Urothelium cell line (cell line): Measurements from ENCODE around the gene SIVA1.
"Not testable (repeated sequence)": the region's sequence is repeated elsewhere in the genome, so short reads cannot be mapped to it uniquely, and the experiment has no call there.

Experiments used
- DNase-seq: peaks from one replicate; pipeline ENCODE4 v3.0.0; 2011; ENCODE audit warnings: low spot score, mixed read lengths
- FAIRE-seq: peaks from 2 replicates; lab custom pipeline; 2011; peaks lifted over from hg19 to GRCh38; lab: Jason Lieb, UNC

SIVA1 gene

DNA sequence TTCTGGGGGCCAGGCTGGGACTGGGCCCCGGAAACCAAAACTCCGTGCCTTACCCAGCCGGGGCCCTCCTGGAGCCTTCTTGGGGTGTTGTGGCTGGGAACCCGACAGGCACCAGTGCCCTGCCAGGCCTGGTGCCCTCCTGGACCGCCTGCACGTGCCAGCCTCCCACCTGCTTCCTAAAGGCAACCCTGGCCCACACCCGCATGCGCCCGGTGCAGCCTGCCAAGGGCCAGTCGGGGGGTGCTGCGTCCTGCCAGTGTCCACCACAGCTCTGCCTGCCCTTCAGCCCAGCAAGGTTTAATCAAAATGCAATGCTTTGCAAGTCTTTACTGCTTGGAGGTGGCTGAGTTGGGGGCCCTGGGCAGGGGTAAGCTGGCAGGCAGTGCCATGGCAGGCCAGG, 34.1 kb upstream of the SIVA1 start:
- no peak for FAIRE-seq
- no peak for DNase-seq

DNA sequence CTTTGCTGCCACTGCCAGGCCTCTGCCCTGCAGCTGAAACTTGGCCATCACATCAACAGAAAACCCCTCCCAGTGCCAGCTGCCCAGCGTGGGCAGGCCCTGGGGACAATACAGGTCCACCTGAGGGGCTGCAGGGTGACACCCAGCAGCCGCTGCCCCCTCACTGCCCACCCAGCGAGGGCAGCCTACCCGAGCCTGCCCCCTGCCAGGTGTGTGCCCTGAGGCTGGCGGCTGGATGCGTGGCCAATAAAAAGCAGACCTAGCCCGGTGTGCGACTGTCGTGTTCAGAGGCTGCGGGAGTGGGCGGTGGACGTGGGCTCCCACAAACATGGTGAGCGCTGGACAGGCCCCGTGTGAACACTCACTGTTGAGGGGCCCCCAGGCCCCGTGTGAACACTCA, 33.6 kb upstream of the SIVA1 start:
- no peak for FAIRE-seq
- no peak for DNase-seq

DNA sequence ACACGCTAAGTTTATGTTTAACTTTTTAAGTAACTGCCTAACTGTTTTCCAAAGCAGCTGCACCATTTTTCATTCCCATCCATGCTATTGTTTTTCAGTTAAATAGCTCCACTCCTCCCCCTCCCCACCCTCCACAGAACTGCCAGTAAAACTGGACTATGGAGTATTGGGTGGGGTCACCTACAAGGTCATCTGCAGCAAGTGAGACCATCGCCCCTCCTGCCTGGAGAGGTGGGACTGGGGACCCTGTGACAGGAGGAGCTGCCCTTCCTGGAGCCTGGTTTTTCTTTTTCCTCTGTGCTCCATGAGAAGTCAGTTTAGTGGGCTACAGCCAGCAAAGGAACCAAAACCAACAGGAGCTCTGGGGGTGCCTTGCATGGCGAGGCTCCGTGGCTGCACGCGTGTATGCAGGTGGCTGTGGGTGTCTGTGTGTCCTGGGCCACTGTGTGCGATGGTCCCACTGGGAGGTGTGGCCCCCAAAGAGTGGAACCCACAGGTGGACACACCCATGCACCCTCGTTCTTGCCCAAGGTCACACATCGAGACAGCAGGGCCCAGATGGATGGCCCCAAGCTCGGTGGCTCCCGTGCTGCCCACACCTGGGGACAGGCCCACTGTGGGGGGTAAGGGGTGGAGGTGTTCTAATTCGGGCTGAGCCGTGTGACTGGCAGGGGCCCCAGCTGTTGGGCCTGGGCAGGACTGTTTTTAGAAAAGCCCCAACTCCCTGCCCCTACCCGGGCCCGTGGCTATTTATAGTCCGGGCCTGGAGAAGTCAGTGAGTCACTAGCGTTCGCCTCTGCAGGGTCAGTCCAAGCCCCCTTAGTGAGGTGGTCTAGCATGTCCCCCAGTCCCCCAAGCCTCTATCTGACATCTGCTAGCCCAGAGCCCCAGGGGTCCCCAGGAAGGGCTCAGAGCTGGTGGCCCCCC, 31.2 kb upstream of the SIVA1 start:
- DNase-seq (no peak), FAIRE-seq (no peak)

DNA sequence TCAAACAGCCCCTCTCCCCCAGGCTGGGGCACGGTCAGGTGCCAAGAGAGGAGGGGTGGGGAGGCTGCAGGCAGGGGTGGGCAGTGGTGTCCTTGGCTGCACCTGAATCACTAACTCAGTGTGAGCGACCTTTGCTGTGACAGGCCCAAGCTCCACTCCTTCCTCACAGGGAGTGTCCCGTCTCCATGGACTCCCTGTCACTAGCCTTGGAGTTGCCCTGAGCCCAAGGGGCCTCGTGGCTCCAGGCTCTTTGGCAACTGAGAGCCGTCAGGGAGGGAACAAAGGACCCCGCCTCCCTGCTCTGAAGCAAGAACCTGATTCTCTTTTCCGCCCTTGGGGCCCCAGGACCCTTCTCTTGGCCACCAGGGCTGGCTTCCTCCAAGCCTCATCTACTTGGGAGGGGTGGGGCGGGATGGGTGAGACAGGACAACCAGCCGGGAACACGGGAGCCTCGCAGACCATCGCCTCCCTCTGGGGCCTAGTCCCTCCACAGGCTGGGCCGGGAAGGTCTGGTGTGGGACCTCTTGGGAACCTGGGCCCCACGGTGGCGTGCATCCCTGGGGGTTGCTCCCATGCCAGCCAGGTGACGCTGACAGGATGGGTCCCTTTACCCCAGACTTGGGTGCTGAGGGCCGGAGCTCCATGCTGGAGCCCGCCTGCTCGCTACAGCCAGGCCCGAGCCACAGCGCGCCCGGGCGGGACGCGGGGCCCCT, 29.9 kb upstream of the SIVA1 start:
- FAIRE-seq (no peak), DNase-seq (no peak)

DNA sequence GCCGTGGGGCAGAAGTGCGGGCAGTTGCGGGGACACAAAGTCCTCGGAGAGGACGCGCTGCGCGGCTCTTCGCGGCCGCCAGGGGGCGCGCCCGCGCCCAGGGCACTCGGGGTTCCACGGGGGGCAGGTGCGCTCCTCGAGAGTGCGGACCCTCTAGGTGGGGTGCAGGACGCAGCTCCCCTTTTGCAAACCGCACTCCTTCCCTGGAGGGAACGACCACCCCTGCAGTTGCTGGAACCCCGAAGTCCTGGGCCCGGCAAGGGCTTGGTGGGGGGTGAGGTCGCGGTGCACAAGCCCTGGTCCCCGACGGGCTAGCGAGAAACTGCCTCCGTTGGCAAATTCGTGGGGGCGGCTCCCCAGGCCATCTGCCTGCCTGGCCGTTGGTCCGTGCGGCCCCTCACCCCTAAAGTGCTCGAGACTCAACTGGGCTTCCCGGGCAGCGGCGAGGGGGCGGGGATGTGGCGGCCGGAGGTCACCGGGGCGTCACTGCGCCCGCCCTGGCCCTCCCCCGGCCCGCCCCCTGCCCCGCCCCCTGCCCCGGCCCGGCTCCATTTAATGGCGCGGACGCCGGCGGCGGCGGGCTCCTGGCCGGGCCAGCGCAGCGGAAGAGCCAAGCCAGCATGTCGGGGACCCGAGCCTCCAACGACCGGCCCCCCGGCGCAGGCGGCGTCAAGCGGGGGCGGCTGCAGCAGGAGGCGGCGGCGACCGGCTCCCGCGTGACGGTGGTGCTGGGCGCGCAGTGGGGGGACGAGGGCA, 29.1 kb upstream of the SIVA1 start, which contains the start of gene ADSS1:
Gene ADSS1, plus strand, starts transcription at position 579 of the 756 bp plus-strand sequence. Its CDS starts 42 bp downstream, at position 621.
- DNase-seq (peak; percentile 68), FAIRE-seq (no peak)

DNA sequence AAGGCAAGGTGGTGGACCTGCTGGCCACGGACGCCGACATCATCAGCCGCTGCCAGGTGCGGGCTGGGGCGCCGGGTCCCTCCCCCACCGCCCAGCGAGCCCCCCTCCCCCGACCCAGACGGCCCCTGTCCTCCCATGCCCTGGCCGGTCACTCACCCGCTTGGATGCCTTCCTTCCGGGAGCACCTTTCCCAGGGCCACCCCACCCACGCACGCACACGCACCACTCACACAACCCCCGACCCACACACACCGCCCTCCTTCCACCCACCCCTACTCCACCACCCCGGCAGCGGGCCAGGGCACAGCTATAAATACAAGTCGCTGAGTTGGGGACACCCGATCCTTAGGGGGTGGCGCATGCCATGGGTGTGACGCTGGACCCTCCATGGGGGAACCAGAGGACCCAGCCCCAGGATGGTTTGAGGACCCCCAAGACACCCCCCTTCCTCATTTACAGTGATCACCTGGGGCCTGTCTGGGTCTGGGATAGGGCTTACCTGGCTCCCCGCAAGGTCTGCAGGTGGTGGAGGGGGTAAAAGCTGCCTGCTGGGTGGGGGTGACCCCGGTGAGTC, 28.5 kb upstream of the SIVA1 start:
- no peak for FAIRE-seq
- DNase-seq, result no peak

DNA sequence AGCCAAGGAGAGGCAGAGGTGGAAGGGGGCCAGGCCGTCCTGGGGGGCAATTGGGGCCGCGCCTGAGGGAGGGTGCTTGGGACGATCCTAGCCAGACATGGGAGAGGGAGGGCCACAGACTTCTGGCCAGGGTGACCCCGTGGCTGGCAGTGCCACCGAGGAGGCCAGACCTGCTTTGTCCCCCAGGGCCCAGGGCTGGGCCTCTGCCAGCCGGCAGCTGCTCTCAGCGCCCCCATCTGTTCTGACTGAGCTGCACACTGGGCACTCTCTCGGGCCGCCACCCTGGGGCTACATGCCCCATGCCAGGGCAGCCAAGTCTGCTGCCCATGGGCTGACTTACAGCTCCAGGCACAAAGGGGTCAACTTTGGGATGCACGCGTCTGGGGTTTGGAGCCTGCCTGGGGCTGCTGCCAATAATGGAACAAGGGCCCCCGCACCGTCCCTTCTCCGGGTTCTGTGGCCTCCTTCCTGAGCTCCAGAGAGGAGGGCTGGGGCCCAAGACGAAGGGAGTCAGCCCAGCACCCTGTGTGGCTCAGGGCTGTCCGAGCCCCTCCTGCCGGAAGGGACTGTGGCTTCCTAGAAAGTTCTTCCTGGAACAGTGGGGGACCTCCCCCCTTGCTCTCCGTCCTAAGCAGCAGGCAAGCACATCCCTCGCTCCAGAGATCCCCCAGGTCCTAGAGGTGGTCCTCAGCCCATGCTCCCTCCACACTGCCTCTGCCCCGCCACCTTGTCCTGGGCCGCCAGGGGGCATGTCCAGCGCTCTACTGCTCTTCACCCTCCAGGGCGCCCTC, 27.8 kb upstream of the SIVA1 start:
- FAIRE-seq (no peak), DNase-seq (peak; percentile 20)

DNA sequence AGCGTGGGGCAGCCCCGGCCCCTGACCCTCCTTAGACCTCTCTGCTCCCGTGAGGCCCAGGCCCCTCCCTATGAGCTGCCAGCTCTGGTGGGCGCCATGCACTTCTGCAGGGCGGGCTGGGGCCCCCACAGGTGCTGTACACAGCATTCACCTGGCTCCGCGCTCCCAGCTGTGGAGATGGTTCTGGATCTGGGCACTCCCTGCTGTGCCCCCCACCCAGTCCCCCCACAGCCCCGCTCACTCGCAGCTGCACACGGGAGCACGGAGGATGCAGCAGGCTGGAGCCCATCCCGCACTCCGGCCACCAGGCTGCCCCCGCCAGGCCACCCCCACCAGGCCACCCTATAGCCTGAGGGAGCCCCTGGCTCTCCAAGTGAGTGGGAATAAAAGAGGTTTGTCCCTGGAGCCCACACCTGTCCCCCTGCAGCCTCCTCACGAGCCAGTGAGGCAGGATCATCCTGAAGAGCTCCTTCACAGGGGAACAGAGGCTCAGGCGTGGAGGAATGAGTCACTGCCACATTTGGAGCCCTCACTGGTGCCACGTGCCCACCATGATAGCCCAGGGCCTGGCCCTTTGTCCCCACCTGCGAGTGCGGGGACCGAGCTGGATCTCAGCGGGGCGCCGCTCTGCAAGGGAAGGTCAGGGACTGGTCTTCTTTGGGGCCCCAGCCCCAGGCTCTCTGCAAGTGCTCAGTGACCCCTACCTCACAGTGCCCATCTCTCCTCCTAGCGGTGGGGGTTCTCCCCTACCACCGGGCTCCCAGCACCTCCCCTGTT, 27.0 kb upstream of the SIVA1 start:
- FAIRE-seq (no peak), DNase-seq (no peak)

DNA sequence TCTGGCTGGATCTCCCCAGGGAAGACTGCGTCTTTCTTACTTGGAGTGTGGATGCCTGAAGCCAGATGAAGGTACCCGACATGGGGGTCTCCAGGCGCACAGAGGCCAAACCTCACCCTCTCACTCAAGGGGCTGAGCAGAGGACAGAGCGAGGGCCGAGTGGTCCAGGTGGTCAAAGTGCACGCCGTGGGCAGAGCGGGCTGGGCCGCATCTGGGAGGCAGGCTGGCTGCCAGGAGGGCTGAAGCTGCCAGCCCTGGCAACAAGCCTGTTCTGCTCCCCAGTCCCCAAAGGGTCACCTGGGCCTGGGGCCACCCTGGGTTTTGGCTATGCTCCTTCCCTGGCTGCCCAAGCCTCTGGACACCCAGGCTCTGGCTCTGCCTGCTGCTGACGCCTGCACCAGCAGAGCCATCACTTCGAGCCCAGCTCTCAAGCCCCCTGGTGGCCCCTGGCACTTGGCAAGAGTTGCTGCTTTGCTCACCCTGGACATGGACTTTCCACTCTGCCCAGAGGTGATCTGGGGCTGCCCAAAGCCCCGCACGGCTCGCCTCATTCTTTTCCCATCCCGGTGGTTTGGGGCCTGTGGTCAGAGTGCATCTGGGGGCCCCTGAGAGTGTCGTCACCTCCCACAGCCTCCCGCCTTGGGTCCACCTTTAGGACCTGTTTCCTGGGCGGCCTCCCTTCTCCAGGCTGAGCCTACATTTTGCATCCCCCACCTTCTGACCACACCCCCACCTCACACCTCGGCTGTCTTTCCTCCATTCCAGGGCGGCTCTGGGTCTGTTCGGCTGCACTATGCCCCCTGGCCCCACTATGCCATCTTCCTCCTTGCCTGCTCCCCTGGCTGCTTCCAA, 26.1 kb upstream of the SIVA1 start:
- DNase-seq (no peak), FAIRE-seq (no peak)

DNA sequence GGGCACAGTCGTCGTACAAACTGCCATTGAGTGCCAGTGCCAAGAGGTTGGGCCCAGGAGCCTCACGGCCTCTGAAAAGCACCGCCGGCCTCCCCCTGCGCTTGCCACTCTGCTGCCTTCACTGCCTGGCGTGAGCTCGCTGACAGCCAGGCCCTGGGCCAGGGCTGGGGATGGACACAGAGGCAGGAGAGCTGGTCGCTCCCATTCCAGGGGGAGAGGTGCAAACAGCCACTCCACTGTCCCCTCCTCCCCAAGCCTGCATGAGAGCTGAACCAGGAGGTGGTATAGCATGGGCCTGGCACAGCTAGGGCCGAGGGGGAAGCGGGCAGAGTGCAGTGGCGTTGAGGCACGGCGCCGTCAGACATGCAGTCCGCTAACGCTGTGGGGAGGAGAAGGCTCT, 24.3 kb upstream of the SIVA1 start:
- DNase-seq (no peak), FAIRE-seq (no peak)

DNA sequence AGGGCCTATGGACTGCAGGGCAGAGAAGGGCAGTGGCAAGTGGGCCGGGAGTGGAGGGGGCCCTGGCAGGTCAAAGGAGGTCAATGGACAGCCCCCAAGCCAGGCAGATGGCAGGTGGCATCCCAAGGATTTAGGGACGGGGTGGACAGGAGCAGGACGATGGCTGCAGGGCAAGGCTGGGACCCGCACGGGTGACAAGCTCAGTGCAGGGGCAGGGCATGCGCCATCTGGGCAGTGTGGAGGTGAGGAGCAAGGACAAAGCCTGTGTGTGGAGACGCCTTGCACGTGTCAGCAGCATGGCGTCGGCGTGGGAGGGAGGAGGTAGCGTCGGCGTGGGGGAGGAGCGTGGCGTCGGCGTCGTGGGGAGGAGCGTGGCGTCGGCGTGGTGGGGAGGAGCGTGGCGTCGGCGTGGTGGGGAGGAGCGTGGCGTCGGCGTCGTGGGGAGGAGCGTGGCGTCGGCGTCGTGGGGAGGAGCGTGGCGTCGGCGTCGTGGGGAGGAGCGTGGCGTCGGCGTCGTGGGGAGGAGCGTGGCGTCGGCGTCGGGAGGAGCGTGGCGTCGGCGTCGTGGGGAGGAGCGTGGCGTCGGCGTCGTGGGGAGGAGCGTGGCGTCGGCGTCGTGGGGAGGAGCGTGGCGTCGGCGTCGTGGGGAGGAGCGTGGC, 23.6 kb upstream of the SIVA1 start:
- not testable (repeated sequence) for DNase-seq, FAIRE-seq

DNA sequence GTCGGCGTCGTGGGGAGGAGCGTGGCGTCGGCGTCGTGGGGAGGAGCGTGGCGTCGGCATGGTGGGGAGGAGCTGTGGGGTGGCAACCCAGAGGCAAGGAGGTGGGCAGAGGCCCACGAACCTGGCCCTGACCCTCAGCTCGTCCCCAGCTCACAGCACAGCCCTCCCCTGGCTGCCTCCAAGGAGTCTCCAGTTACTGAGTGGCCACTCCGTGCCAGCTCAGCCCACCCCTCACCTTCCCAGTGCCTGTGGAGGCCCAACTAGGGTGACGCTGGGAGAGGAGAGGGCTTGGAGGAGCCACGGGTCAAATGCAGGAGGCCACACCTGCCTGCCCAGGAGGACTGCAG, 23.1 kb upstream of the SIVA1 start:
- FAIRE-seq, result no peak
- DNase-seq, result no peak

DNA sequence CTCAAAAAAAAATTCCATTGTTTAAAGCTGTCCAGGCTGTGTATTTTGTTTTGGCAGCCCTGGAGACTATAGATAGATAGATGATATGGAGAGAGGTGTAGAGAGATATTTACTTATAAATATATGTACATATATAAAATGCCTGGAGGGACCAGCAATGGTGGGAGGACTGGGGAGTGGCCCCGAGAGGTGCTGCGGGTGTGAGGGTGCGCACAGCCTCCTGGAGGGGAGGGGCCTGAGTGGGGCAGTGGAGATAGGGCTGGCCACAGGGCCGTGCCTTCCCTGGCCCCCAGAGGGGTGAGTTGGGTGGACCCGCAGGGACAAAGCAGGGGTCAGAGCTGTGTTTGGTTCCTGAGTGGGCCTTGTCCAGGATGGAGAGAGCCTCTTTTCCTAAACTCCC, 22.5 kb upstream of the SIVA1 start:
- no peak for DNase-seq
- FAIRE-seq, result no peak

DNA sequence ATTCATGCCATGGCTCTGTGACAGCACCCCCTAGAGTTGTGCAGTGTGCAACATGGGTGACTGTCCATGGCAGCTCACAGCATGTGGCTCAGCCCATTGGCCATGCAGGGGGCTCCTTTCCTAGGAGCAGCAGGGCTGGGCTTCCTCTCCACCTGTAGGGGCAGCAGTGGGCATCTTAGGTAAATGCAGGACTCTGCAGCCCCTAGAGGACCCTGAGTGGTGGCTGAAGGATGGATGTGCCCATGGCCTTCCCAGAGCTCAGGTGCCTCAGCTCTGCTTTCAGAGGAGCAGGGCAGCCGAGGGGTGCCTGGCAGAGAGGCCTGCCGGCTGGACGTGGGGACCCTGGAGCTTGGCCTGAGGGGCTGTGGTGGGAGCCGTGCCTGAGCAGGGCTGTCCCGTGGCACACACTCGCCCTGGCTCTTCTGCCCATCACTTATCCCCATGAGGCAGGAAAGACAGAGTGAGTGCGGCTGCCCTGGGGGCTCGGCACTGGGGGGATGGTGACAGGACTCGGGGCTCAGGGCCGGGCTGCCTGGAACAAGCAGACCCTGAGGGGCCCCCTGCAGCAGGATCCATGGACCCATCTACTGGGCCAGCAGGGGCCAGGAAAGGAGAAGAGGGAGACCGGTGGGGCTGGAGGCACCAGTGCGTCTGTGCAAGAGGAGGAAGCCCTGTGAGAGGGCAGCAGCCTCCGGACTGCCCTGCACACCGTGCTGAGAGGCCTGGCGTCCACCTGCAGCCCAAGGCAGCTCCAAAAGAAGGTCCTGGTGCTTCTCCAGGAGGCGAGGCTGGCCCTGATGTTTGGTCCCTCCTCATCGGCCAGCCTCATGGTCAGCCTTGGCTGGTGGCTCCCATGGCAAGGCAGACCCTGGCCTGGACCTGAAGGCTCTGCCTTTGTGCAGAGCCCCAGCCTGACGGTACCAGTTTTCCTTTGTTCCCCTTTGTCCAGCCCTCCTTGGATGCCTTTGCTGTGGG, 21.3 kb upstream of the SIVA1 start:
- DNase-seq, result no peak
- no peak for FAIRE-seq

DNA sequence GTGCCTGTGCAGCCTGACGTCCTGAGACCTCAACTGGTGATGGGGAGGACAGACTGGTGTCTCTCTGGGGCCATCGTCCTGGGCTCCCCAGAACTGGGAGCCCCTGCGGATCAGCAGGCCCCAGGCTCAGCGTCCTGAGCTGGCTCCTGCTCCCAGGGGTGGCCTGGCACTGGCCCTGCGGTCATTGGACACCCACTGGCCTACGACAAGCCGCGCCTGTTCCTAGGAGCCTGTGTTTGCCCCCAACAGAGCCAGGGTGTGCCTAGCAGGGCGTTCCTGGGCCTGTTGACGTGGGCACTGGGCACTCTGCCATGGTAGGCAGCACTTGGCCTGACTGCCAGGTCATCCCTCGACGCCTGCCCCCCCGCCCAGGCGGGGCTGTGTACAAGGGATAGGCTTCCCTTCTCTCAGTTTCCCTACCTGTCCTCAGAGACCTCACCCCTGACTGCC, 20.6 kb upstream of the SIVA1 start:
- DNase-seq (no peak), FAIRE-seq (no peak)

DNA sequence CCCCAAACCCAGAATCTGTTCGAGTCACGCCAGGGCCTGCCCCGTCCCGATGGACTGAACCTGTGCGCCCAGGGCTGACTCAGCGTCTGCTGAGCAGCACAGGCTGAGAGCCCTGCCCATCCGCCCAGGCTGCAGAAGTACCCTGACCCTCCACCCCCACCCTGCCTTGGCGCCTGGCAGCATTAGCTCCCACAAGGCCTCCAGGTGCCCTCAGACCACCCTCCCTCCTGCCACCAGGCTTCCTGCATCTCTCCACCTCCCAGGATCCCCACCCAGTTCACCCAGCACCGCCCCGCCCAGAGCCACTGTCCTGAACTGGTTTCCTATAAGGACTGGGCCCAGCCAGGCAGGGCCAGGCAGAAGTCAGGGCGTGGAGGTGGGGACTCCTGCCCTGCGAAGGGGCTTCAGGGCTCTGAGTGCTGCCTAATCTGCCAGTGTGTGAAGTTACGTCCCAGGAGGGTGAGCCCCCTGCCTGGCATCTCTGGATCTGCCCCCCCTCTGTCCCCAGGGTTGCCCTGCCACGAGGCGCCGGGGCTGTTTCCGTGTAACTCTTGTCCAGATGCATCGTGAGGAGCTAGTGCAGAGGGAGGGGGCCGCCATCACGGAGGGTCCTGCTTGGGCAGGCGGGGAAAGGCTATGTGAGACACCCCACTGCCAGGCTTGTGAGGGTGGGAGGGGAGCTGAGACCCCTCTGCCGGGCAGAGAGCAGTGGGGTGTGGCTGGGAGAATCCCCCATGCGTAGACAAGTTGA, 19.8 kb upstream of the SIVA1 start:
- no peak for DNase-seq
- FAIRE-seq, result no peak
